Dedifferentiated amniotic fluid mesenchymal stem cell (primary cell): ENCODE data around the gene ANO2.
A peak's percentile ranks its signal among the peaks of the same experiment; 100 is the strongest.

ENCODE experiments used
- DNase-seq: peaks from one replicate; pipeline ENCODE4 v3.0.0-alpha.2; 2016; ENCODE audit errors: extremely low spot score

The ANO2 gene

GRCh38 chr12:5778821-5779220 lies 166.2 kb downstream of the ANO2 start:
- no peak for DNase-seq

- DNase-seq, result no peak
Measured at GRCh38 chr12:5777451-5777850, 167.6 kb downstream of the ANO2 start.

- no peak for DNase-seq
Measured at GRCh38 chr12:5776091-5776490, 169.0 kb downstream of the ANO2 start.

- DNase-seq, result no peak
Measured at GRCh38 chr12:5773550-5773949, 171.5 kb downstream of the ANO2 start.

GRCh38 chr12:5771756-5772155 lies 173.3 kb downstream of the ANO2 start:
- no peak for DNase-seq

GRCh38 chr12:5770727-5771126 lies 174.3 kb downstream of the ANO2 start:
- no peak for DNase-seq

- no peak for DNase-seq
Measured at GRCh38 chr12:5768581-5769196, 176.4 kb downstream of the ANO2 start.

- no peak for DNase-seq
Measured at GRCh38 chr12:5768171-5768570, 176.9 kb downstream of the ANO2 start.

- DNase-seq, result no peak
Measured at GRCh38 chr12:5758347-5758746, 186.7 kb downstream of the ANO2 start.

GRCh38 chr12:5756338-5756842 lies 188.7 kb downstream of the ANO2 start:
- DNase-seq, result no peak

- DNase-seq, result no peak
Measured at GRCh38 chr12:5748027-5748426, 197.0 kb downstream of the ANO2 start.

- DNase-seq, result no peak
Measured at GRCh38 chr12:5746917-5747316, 198.1 kb downstream of the ANO2 start.

- DNase-seq, result no peak
Measured at GRCh38 chr12:5746036-5746908, 198.8 kb downstream of the ANO2 start.

- peak; percentile 46 for DNase-seq
Measured at GRCh38 chr12:5745251-5745888, 199.7 kb downstream of the ANO2 start.

- DNase-seq, result no peak
Measured at GRCh38 chr12:5742258-5742657, 202.8 kb downstream of the ANO2 start.

GRCh38 chr12:5739917-5740316 lies 205.1 kb downstream of the ANO2 start:
- no peak for DNase-seq

GRCh38 chr12:5737778-5738177 lies 207.3 kb downstream of the ANO2 start:
- no peak for DNase-seq

- no peak for DNase-seq
Measured at GRCh38 chr12:5736527-5736926, 208.5 kb downstream of the ANO2 start.

- DNase-seq, result no peak
Measured at GRCh38 chr12:5736016-5736415, 209.0 kb downstream of the ANO2 start.

- no peak for DNase-seq
Measured at GRCh38 chr12:5733916-5734315, 211.1 kb downstream of the ANO2 start.

GRCh38 chr12:5733136-5733755 lies 211.8 kb downstream of the ANO2 start:
- DNase-seq, result no peak

- DNase-seq, result no peak
Measured at GRCh38 chr12:5730962-5731361, 214.1 kb downstream of the ANO2 start.
